ENCODE data around the gene SNX12.

The SNX12 gene

DNA sequence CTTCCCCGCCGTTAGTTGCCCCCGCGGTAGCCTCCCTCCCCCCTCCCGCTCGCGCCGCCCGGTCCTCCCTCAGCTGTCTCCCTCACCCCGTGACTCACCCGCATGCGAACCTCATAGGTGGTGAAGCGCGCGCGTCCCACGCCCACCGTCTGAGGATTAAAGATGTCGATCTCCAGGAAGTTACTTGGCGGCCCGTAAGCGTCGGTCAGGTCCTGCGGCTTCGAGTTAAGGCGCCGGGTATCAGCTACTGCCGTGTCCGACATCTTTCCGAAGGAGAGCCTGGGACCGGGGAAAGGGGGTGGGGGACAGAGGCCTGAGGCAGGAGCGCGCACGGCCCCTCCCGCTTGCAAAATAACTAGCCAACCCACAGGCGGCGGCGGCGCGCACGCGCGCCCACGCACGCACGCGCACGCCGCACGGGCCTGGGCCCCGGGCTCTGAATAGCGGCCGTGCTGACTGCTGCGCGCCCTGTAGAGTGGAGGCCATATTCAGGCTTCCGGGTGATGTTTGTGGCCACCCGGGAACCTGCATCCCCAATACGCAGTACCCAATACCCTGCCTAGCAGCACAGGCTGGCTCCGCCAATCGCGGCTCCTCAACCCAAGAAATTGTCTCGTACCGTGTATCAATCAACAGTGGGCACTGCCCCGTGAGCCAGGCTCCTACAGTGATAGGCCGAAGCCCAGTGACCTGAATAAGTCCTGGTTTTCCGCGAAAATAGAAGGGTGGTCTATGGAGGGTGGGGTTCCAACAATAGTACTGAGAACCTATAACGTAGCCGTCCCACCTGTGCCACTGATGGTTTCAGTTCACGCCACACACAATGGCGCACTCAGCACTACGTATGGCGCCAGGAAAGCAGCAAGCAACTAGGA lies at the start of gene SNX12:
Gene SNX12 (minus strand): TSS at position 291 of the 875 bp plus-strand sequence. CDS start 28 bp downstream, at position 263.
- DNase-seq = peak; percentile 88

GRCh38 chrX:71117358-71117757 lies 49.2 kb upstream of the SNX12 start:
- no peak for DNase-seq

GRCh38 chrX:71111921-71112431 lies 43.8 kb upstream of the SNX12 start:
- DNase-seq = no peak

GRCh38 chrX:71111141-71111843 lies 43.2 kb upstream of the SNX12 start, which contains the start of gene IL2RG:
Gene IL2RG, minus strand, starts transcription at chrX:71111577. Its CDS starts 38 bp downstream, at chrX:71111539.
- DNase-seq = peak; percentile 76

DNA sequence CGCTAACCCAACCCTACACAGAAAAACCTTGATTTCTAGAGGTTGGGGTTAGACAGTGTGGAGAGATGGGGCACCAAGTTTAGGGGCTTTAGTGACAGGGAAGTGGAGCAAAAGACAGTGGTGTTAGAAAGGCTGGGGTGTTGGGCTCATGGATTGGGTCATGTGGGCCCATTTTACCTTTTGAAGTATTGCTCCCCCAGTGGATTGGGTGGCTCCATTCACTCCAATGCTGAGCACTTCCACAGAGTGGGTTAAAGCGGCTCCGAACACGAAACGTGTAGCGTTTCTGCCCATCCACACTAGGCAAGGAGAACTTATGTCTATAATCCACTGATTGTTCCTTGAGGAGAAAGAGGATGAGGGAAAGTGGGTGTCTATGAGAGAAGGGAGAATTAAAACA lies 40.9 kb upstream of the SNX12 start:
- DNase-seq = no peak

GRCh38 chrX:71107762-71108360 lies 39.7 kb upstream of the SNX12 start:
- DNase-seq = peak; percentile 30

DNA sequence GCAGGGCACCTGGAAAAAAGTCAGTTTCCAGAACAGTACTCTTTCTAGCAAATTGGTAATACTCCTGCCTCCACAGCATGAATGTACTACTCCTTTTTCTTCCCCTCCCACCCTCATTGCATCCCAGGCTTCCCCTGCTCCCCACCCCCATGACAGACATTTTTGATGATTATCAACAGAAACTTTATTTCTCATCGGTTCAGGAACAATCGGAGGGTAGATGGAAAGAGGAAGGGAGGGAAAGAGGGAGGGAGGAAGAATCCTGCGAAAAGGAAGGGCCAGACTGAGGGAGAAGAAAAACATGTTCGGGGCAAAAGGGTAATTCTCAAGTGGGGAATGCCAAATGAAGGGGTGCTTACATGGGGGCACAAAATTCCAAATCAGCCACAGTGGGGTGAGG lies 39.1 kb upstream of the SNX12 start:
- DNase-seq = no peak

DNA sequence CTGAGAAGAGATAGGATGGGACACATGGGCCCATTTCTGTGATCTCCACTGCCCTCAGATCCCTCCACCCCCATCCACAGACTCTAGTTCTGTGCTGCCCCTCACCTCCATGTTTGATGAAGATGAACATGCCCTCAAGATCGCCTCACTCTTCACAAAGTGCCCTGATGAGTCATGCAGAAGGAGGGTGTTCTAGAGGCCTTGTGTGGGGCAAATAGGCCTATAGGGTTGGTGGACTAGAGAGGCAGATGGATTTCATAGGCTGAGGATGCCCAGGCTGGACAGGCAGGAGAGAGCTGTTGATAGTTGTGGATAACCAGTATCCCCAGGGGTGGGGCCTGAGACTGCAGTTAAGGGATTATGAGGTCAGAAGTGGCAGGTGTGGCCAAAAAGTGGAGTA lies 38.3 kb upstream of the SNX12 start, which contains the start of gene CXorf65:
Gene CXorf65 (minus strand): TSS at position 314 of the 400 bp plus-strand sequence. CDS start 184 bp downstream, at position 130.
- DNase-seq = no peak

GRCh38 chrX:71105628-71106027 lies 37.5 kb upstream of the SNX12 start:
- DNase-seq = no peak

DNA sequence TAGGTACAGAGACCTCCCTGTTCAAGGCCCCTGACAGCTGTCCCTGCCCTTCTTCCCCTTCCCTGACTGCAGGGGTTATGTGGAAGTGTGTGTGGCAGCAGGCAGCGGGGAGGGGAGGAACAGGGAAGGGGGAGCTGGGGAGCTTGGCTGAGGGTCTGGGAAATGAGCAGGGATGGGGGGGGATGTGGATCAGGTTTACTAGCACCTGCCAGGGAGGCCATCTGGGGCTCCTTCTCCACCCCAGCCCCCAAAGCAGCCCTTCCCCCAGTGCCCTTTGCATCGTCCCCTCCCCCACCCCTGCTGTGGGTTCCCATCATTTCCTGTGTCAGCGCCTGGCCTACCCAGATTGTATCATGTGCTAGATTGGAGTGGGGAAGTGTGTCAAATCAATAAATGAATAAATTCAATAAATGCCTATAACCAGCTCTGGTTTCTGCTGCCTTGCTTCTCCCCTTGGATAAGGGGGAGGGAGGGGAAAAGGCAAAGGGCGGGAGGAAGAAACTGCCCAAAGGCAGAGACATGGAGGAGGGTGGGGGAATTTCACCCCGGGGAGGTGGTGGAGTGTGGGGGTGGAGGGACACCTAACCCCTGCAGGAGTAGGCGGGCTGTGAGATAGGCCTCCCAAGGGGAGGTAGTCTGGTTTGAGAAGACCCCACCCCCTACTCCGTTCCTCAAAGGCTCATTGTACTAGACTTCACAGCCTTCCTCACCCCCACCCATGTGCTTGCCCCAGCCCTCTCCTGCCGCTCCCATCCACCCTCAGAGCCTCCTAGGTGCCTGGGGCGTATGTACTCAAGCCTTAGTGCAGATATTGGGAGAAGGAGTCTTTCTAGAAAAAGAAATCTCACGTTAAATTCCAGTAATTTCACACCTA lies 35.2 kb upstream of the SNX12 start:
- DNase-seq = peak; percentile 45

DNA sequence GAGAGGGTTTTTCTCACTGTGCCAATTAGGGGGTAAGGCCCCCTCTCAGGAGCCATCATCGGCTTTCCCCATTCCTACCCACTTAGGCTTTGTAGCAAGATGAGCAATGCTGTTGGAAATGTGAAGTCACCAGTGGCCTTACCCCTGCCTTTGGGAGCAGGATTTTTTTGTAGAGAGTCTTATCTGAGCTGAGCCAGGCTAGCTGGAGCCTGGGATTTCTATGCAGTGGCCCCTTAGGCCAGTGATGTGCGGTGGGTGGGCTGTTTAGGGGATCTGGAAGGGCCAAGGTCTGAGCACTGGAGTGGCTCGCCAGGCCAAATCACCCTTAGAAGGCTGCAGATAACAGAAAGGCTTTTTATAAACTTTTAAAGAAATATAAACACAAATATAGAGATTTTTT lies 34.2 kb upstream of the SNX12 start:
- DNase-seq = no peak

DNA sequence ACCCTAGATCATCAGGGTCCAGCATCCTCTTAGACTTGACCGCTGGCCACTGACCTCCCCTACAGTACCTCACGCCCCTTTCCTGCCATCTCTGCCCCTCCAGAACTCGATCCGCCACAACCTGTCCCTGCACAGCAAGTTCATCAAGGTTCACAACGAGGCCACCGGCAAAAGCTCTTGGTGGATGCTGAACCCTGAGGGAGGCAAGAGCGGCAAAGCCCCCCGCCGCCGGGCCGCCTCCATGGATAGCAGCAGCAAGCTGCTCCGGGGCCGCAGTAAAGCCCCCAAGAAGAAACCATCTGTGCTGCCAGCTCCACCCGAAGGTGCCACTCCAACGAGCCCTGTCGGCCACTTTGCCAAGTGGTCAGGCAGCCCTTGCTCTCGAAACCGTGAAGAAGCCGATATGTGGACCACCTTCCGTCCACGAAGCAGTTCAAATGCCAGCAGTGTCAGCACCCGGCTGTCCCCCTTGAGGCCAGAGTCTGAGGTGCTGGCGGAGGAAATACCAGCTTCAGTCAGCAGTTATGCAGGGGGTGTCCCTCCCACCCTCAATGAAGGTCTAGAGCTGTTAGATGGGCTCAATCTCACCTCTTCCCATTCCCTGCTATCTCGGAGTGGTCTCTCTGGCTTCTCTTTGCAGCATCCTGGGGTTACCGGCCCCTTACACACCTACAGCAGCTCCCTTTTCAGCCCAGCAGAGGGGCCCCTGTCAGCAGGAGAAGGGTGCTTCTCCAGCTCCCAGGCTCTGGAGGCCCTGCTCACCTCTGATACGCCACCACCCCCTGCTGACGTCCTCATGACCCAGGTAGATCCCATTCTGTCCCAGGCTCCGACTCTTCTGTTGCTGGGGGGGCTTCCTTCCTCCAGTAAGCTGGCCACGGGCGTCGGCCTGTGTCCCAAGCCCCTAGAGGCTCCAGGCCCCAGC lies 32.7 kb upstream of the SNX12 start:
- DNase-seq = no peak

DNA sequence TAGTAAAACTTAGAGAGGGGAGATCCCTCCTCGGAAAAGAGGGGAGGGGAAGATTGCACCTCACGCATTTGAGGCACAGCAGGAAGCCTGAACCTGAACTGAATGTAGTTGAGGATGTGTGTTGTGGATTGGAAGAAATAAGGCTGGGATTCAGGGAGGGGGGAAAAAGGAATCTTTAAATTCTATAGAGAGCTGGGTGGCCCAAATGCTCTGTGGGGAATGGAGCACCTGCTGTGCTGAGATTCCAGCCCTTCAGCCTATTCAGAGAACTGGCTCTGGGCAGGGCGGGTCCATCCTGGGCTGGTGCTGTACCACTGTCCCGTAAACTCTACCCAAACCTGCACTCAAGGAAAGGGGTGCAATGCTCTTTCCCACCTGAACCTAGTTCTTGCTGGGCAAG lies 31.6 kb upstream of the SNX12 start:
- DNase-seq = no peak

DNA sequence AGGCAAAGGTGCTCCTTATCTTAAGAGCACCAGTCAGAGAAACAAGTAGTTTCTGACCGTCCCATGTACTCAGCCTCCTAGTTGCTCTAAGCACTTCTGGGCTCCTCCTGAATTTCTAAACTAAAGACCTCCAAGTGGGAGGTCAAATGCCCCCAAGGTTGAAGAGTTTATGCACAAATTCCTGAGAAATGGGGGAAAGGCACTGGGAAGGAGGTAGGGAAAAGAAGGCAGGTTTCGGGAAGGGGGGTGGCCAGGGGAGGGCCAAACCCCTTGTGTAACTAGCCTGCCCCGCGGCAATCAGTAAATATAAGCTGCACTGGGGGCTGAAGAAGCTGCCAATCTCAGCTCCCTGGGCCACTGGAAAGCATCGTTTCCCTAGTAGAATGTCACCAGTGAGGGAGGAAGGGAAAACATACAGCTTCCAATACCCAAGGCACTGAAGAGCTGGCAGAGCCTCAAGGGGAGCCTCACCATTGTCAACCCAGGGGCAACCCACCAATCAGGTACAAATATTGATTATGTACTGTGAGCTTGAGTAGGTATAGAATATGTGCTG lies 30.9 kb upstream of the SNX12 start:
- no peak for DNase-seq

GRCh38 chrX:71098302-71098701 lies 30.2 kb upstream of the SNX12 start:
- DNase-seq = peak; percentile 77

DNA sequence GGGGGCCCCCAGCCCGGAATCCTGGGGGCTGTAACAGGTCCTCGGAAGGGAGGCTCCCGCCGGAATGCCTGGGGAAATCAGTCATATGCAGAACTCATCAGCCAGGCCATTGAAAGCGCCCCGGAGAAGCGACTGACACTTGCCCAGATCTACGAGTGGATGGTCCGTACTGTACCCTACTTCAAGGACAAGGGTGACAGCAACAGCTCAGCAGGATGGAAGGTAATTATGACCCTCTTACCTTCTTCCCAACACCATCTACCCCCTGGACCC lies 28.6 kb upstream of the SNX12 start:
- no peak for DNase-seq

- DNase-seq = no peak
Measured at GRCh38 chrX:71095981-71096759, 28.0 kb upstream of the SNX12 start.

DNA sequence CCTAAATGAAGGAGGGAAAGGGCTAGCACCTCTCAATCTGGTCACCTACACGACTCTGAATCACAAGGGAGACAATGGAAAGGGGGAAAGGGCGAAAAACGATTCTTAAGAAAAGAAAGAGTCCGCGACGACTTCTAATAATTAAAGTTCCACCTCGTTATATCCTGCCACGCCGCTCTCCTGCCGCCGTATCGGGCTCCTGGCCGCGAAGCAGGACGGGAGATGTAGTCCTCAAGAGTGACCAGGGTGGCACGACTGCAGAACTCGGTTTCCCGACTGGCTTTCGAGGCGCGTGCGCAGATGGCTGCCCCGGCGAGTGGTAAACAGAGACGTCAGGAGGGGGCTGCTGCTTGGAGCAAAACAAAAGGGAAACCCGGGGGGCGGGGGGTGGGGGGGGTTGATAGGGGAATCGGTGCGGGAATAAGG lies 27.4 kb upstream of the SNX12 start, which contains the start of gene FOXO4:
Gene FOXO4 (plus strand): TSS at position 297 of the 426 bp plus-strand sequence. CDS start 678 bp downstream, outside the sequence.
- DNase-seq = peak; percentile 88

DNA sequence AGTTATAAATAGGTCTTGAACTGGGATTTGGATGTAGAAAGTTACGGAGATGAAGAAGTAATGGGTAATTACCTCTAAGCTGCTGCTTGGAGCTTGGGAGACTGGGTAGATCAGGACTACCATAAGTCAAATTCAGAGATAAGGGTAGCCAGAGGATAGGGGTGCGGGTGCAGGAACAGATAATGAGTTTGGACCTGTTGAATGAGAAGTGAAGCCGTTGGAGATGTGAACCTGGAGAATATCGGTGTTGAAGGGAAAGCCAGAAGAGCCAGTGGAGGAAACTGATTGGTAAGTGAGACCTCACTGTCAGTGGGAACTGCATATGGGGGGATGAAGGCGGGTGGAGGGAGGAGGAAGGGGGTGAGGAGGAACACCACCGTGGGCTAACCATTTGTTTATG lies 26.9 kb upstream of the SNX12 start:
- DNase-seq = no peak

- no peak for DNase-seq
Measured at GRCh38 chrX:71091263-71091662, 23.1 kb upstream of the SNX12 start.
